Calu3 (cell line): ENCODE results near the gene DDRGK1. TPM values are rescaled to one million over a fixed set of nuclear protein-coding genes. Genes with fewer than 3 reads are reported as not detected.

ENCODE experiments used
- BruUV-seq: library from RNA; stranded (reverse); fragments of 400-500 nt; replicated peaks from 2 replicates; lab custom pipeline; 2021; lab: Mats Ljungman, UMichigan
- CTCF ChIA-PET: fragments of 300-600 bp; sonication (Branson Sonifier 250); formaldehyde crosslinking; loops from one replicate; lab custom pipeline; 2022; ENCODE audit warnings: antibody characterized with exemption; lab: Charles Lee
- DNase-seq: peaks from one replicate; pipeline ENCODE4 v3.0.0; 2022
- H3K27ac Mint-ChIP-seq: one replicate; pipeline ENCODE4 v1.8.0; 2022; ENCODE audit warnings: mixed read lengths; ENCODE audit not compliant: unreplicated experiment
- H3K27me3 Mint-ChIP-seq: one replicate; pipeline ENCODE4 v1.8.0; 2022; ENCODE audit warnings: mixed read lengths; ENCODE audit not compliant: unreplicated experiment
- H3K36me3 Mint-ChIP-seq: one replicate; pipeline ENCODE4 v1.8.0; 2022; ENCODE audit warnings: mild to moderate bottlenecking, moderate library complexity, mixed read lengths; ENCODE audit not compliant: insufficient read depth, unreplicated experiment
- H3K4me1 Mint-ChIP-seq: one replicate; pipeline ENCODE4 v1.8.0; 2022; ENCODE audit warnings: mild to moderate bottlenecking, low read depth, mixed read lengths; ENCODE audit not compliant: unreplicated experiment
- H3K4me3 Mint-ChIP-seq: one replicate; pipeline ENCODE4 v1.8.0; 2022; ENCODE audit warnings: mild to moderate bottlenecking, low read depth, moderate library complexity, mixed read lengths; ENCODE audit not compliant: unreplicated experiment
- H3K9me3 Mint-ChIP-seq: one replicate; pipeline ENCODE4 v1.8.0; 2022; ENCODE audit warnings: low read depth, mixed read lengths; ENCODE audit not compliant: unreplicated experiment
- intact Hi-C: fragments of 100-400 bp; cut with micrococcal nuclease; formaldehyde crosslinking; loops from one replicate; pipeline ENCODE4 v1.10.0; 2022; ENCODE audit not compliant: unreplicated experiment
- total RNA-seq: library from RNA; stranded (reverse); gene quantifications from 2 replicates; pipeline ENCODE4 v1.2.3, GENCODE V29; 2022
- TF ChIP-seq, protein P1 (sequence below): fragments of 200-600 bp; IDR thresholded peaks from one replicate; pipeline ENCODE4 v1.8.0; 2022; ENCODE audit warnings: antibody characterized with exemption; ENCODE audit not compliant: unreplicated experiment

Gene DDRGK1
- total RNA-seq, 1 experiment from 2014 or later: 30.9 TPM

DNA sequence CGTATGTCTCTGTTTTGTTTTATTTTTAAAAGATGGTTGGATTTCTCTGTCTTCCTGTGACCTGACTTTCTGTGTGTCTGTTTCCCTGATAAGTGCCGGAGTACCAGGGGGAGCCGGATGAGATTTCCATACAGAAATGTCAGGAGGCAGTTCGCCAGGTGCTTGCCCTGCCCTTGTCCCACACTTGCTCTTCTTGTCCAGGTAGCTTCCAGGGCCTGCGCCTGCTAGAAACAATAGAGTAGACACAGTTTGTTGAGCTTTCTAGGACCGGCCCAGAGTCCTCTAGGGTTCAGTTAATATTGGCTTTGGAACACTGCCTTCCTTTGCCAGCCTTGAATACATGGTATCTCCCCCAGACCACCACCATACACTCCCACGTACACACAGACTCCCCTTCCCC lies 8.7 kb upstream of the DDRGK1 start:
- Mint-ChIP-seq H3K27me3 (no peaks in the 10 kb centered on the region), H3K4me1 (no peaks in the 10 kb centered on the region), H3K27ac (no peak overlapping the region), H3K36me3 (peaks cover 34% of the 10 kb centered on the region), H3K9me3 (no peaks in the 10 kb centered on the region), H3K4me3 (no peak overlapping the region)
- TF ChIP-seq, protein P1, sequence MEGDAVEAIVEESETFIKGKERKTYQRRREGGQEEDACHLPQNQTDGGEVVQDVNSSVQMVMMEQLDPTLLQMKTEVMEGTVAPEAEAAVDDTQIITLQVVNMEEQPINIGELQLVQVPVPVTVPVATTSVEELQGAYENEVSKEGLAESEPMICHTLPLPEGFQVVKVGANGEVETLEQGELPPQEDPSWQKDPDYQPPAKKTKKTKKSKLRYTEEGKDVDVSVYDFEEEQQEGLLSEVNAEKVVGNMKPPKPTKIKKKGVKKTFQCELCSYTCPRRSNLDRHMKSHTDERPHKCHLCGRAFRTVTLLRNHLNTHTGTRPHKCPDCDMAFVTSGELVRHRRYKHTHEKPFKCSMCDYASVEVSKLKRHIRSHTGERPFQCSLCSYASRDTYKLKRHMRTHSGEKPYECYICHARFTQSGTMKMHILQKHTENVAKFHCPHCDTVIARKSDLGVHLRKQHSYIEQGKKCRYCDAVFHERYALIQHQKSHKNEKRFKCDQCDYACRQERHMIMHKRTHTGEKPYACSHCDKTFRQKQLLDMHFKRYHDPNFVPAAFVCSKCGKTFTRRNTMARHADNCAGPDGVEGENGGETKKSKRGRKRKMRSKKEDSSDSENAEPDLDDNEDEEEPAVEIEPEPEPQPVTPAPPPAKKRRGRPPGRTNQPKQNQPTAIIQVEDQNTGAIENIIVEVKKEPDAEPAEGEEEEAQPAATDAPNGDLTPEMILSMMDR: no peak
- CTCF ChIA-PET: no interaction called here
- no peak for DNase-seq
- intact Hi-C loops: no loop called here
- BruUV-seq: no TSS peak

DNA sequence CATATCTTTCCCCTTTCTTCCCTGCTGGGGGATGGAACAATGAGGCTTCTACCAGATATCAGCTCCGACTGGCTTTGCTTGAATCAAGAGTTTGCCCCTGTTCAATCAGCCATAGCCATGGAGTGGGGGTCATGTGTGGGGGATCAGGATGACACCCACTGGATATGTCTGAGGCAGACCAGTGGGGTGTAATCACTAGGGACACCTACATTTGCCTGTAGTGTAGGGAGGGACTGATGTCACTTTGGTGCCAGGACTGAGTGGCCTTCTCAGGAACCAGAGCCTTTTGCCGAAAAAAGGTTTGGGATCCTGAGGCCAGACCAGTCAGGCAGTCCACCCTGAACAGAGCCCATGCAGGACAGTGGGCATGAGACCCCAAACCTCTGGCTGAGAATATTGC lies 5.9 kb upstream of the DDRGK1 start:
- intact Hi-C loops: no loop called here
- no peak for DNase-seq
- H3K4me1 Mint-ChIP-seq: no peaks in the 10 kb centered on the region
- peak overlapping the region; percentile 97 for H3K4me3 Mint-ChIP-seq
- BruUV-seq: TSS peak; percentile 45
- CTCF ChIA-PET: no interaction called here
- peaks cover 30% of the 10 kb centered on the region for H3K36me3 Mint-ChIP-seq
- H3K9me3 Mint-ChIP-seq: no peaks in the 10 kb centered on the region
- TF ChIP-seq, protein P1: no peak
- H3K27ac Mint-ChIP-seq: peak overlapping the region; percentile 96
- H3K27me3 Mint-ChIP-seq: no peaks in the 10 kb centered on the region

DNA sequence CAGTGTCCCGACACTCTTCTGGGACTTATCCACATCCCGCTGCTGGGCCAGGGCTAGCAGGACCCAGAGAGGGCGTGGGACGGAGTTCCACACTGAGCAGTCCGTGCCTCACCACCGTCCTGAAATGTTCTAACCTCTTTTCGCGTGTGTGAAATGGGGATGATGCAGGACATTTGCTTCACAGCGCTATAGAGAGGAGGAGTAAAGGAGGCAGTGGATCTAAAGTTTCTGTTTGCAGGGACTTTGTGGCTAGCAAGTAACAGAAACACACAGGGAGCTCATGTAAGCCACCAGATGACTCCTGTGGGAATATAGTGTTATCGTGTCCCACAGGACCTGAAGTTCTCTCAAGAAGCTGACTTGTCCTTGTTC lies 5.5 kb upstream of the DDRGK1 start:
- Mint-ChIP-seq H3K4me3 (peak overlapping the region; percentile 97), H3K36me3 (peaks cover 30% of the 10 kb centered on the region), H3K4me1 (no peaks in the 10 kb centered on the region), H3K27ac (peak overlapping the region; percentile 96), H3K9me3 (no peaks in the 10 kb centered on the region), H3K27me3 (no peaks in the 10 kb centered on the region)
- no peak for DNase-seq
- CTCF ChIA-PET: no interaction called here
- no TSS peak for BruUV-seq
- TF ChIP-seq, protein P1: no peak
- intact Hi-C loops: no loop called here

DNA sequence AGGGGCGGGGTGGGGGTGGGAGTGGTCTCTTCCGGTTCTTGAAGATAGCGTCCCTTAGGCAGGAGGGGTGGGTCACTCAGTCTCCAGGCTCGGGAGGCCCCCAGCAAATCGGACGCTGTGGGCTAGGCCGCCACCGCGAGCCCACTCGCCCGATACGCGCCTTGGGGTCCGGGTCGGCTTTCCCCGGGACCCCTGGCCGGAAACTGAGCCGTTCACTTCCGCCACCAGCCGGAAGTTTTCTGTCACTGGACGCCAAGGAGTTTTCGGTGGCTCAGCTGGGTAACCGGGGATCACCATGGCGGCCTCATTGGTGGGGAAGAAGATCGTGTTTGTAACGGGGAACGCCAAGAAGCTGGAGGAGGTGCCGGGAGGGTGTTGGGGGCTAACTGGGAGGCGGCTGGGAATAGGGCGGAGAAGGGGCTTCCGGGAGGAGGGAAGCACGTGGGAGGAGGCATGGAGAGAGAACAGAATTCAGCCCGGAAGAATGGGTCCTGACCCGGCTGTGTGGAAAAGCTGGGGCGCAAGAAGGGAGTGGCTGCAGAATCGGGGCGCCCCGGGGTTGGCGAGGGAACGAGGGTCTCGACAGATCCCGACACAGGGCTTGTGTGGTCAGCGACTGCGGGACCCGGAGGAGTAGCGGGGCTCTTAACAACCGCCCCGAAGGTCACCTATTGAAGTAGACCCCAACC lies 4.9 kb upstream of the DDRGK1 start, which contains the start of gene ITPA:
Gene ITPA, plus strand, starts transcription at position 242 of the 689 bp plus-strand sequence. Its CDS starts 54 bp downstream, at position 296.
- intact Hi-C loops: no loop called here
- TF ChIP-seq, protein P1: no peak
- DNase-seq: peak; percentile 48
- no peaks in the 10 kb centered on the region for H3K27me3 Mint-ChIP-seq
- H3K4me1 Mint-ChIP-seq: no peaks in the 10 kb centered on the region
- peak within 1 kb of the TSS; percentile 97 for H3K4me3 Mint-ChIP-seq
- H3K36me3 Mint-ChIP-seq: peaks cover 35% of the 10 kb centered on the region
- no peaks in the 10 kb centered on the region for H3K9me3 Mint-ChIP-seq
- BruUV-seq: no TSS peak
- peak within 1 kb of the TSS; percentile 96 for H3K27ac Mint-ChIP-seq
- CTCF ChIA-PET: interaction anchor here (0.6 kb wide), 1 partner anchor 10 kb away, joined by 4 read pairs; no protein-coding TSS in a partner anchor
